G401 (cell line): ENCODE data around the gene RERE. TPM values are rescaled to one million over a fixed set of nuclear protein-coding genes. Genes with fewer than 3 reads are reported as not detected.
A peak's percentile ranks its signal among the peaks of the same experiment; 100 is the strongest.

Source experiments
- DNase-seq: peaks from one replicate; pipeline ENCODE4 v3.0.0-alpha.2; 2015; ENCODE audit warnings: low spot score
- in situ Hi-C: cut with HindIII; loops from 2 replicates; pipeline ENCODE4 v1.10.0; 2016; ENCODE audit warnings: low sequenced_read_pairs, mixed read lengths
- total RNA-seq: library from RNA; depleted of rRNA; stranded (reverse); fragments of >200 nt; shearing (Covaris generic); gene quantifications from 2 replicates; pipeline ENCODE4 v1.2.3, GENCODE V29; 2014

The RERE gene
- total RNA-seq, 1 experiment from 2014 or later: 22.6 TPM

DNA sequence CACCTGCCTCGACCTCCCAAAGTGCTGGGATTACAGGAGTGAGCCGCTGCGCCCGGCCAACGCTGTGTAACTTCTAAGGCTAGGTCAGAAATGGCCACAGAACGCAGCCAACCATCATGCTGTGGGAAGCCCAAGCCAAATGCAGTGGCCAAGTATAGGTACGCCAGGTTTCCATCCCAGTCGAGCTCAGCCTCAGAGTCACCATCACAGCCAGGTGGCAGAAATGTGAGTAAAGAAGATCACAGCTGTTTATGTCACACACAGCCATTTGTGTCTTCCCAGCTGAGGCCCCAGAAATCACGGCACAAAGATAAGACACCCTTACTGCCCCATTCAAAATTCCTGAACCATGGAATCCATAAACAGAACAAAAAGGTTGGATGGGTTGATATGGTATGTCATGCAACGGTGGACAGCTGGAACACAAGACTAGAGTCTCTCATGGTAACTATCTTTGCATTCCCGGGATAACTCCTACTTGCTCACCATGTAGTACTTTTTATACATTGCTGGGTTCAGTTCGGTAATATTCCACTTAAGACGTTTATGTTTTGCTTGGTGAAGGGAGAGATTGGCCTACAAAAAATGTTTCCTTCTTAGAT is 415.2 kb downstream of the RERE start:
- no peak for DNase-seq
- in situ Hi-C loops: no loop called here

DNA sequence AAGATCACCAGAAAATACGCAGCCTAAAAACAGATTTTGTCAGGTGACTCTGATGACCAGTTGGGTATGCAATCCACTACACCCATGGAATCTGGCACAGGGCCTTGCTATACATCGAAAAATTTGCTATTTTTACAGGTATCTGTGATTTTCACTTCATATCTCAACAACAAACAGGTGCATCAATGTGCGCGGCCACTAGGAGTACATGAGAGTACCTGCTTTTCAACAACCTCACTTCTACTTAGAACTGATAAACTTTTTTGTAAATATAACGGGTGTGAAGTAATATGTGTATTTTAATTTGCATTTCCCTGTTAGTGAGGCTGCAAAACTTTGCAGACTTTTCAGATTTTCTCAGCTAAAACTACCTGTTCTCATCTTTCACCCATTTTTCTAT is 418.8 kb downstream of the RERE start:
- DNase-seq: no peak
- in situ Hi-C loops: no loop called here

DNA sequence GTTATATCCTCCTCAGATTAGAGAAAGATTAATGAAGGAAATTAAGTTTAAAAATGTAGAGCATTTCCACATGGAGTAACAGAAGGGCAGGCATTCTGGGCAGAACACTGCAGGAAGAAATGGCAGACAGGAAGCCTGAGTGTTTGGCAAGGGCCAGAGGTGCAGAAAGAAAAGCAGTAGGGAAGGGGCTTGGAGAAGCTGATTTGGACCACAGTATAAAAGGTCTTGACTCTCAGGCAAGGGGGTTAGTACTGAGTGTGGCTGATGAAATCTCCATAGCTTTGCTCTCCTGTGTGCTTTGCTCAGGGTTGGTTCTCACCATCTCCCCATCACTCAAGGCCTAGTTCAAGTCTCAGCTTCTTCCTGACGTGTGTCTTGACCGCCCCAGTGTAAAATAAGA is 419.4 kb downstream of the RERE start:
- in situ Hi-C loops: no loop called here
- DNase-seq: no peak

DNA sequence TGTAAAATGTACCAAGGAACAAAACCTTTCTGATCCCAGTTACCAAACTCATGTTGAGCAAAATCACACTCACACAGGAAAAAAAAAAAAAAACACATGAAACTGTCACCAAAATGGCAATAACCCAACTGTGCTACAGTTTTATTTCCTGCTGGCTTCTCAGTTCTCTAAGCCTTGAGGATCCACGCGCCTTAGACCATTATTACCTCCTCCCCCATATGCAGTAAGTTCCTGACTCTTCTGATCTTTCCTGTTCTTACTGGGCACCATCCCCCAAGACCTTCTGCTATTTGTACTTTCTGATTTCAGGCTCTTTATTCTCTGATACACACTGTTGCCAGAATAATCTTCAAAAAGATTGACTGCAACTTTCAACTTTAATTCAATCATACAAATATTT is 419.9 kb downstream of the RERE start:
- in situ Hi-C loops: no loop called here
- DNase-seq: no peak

- in situ Hi-C loops: no loop called here
- DNase-seq: no peak
These were observed 420.5 kb downstream of the RERE start for GRCh38 chr1:8396786-8397406.

DNA sequence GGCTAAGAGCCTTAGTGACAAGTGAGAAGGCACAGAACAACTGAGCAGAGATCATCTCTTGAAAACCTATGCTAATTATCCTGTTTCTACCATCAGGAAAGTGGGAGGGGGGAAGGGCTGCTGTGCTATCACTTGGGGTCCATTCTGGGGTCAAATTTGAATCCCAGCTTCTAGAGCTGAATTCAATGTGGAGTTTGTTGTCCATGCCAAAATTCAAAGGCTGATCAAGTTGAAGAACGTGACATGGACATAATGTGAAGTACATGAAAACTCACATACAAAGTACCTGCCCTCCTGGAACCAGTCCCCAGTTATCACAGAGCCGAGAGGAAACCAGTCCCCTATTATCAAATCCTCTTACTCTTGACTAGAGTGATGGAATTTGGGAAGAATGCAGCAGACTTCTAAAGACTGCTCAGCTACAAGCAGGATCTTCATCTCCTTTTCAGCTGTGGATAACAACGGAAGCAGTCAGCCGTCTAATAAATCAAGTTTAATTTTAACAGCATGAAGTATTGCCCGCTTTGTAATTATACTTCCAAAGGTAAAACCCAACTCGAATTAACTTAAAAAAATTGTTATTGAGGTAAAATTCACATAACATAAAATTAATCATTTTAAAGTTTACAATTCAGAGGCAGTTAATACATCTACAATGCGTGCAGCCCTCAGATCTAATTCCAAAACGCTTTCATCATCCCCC is 421.2 kb downstream of the RERE start:
- in situ Hi-C loops: no loop called here
- DNase-seq: no peak

GRCh38 chr1:8395433-8395866 is 422.0 kb downstream of the RERE start:
- no peak for DNase-seq
- in situ Hi-C loops: no loop called here

- in situ Hi-C loops: no loop called here
- no peak for DNase-seq
These were observed 422.8 kb downstream of the RERE start for GRCh38 chr1:8394456-8395321.

GRCh38 chr1:8392522-8392921 is 424.9 kb downstream of the RERE start:
- DNase-seq: no peak

GRCh38 chr1:8390707-8391106 is 426.7 kb downstream of the RERE start:
- in situ Hi-C loops: no loop called here
- no peak for DNase-seq

More at GRCh38 chr1:8392522-8392921, 424.9 kb downstream of the RERE start:
- in situ Hi-C loops: no loop called here

GRCh38 chr1:8389958-8390535 is 427.4 kb downstream of the RERE start:
- no peak for DNase-seq
- in situ Hi-C loops: no loop called here

DNA sequence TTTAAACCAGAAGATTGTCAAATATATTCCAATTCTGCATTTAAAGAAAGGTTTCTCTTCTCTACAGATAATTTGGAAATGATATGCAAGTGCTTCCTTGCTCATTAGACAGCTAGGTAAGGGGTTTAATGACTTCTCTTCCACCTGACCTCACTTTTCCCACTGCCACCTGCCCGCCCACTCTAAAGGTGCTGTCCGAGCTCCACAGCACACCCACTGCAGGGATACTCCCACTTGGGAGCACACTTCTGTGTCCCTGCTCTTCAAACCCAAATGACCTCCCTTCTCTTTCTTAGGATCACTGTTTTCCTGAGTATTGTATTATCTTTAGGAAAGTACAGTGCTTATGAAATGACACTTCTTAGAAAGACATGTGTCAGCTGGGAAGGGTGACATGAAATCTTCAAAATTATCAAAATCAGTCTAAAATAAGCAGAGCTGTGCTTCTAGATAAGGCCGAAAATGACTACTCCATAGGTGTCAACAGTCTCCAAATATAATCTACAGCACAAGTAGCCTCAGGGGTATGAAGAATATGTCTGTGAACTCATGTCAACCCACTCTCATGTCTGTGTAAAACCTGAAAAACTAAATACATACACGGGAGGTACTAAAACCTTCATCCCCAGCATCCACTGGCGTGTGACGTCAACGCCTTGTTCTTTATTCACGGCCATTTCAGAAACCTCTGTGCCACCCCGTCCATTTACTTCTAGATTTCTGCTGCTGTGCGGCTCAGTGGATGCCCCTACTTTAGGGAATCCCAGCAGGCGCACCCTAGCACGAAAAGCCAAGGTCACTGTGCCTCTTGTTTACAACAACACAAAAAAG is 428.5 kb downstream of the RERE start:
- in situ Hi-C loops: no loop called here
- no peak for DNase-seq

DNA sequence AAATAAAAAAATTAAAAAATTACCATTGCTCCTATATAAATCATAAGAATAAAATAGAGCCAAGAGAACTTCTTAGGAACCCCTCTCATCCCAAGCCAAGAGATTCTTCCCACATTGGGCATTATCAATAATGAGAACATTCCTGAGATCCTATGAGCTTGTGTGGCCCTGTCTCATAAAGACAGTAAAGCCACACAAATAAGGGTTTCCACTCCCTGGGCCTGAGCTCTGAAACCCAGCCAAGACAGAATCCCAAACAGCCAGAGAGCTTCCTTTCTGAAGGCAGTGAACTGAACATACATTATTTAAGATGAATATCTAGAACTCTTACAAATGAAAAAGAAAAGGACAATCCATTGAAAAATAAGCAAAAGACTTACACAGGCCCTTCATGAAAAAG is 431.2 kb downstream of the RERE start:
- DNase-seq: no peak
- in situ Hi-C loops: no loop called here

DNA sequence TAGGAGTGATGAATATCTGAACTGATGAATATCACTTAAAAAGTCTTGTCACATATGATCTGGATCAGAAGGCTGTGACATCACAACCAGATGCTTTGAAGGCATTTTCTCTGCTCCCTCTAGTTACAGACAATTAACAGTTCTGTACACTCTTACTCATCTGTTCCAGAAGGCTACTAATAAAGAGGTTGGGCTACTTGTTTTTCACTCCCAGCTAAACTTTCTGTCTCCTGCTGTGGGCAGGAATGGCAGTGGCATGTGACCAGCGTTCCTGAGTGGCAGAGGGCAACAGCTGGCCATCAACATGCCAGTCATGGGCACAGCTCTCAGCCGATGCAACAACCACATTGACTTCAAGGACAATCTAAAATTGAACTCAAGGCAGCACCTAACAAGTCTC is 432.9 kb downstream of the RERE start:
- no peak for DNase-seq
- in situ Hi-C loops: no loop called here

- in situ Hi-C loops: no loop called here
- DNase-seq: no peak
These were observed 433.4 kb downstream of the RERE start for GRCh38 chr1:8384088-8384487.

DNA sequence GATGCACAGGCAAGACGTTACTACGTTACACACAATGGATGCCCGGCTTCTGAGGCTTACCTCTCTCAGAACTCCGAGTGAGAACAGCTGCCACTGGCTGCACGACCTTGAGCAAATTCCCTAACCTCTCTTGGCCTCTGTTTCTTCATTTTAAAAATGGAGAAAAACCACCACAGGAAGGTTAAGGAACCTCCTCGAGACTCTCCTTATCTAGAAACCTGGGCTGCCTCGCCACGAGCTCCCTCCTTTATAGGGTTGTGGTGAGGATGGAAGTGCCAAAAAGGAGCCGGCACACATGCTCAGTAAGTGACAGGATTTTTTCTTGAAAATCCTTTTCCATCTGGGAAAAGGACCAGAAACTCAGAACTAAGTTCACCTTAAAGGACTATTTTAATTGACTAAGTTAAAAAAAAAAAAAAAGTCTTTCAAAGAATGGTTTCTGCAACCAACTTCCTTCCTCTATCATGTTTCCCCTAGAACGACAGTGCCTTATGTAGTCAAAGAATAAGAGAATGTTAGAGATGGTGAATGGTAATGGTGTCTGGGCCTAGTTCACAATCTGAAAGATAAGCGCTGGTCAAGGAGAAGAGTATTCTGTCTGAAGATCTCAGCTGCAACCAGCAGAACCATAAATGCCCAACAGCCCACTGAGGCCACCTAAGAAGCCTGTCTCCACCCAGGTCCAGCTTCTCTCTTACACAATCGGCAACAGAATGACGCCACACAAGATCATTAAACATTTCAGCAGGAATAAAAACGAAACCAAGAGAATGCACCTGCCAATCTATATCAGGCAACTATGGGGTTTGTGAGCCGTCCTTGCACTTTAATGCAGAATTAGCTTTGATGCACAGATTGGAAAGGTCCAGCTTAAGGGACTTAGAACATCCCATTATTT is 434.6 kb downstream of the RERE start:
- in situ Hi-C loops: no loop called here
- DNase-seq: no peak

GRCh38 chr1:8382051-8382505 is 435.4 kb downstream of the RERE start:
- DNase-seq: peak; percentile 88
- in situ Hi-C loops: no loop called here

GRCh38 chr1:8381618-8382017 is 435.8 kb downstream of the RERE start:
- no peak for DNase-seq
- in situ Hi-C loops: no loop called here
